EH (cell line): ENCODE measurements around the gene LY86.
A peak's percentile ranks its signal among the peaks of the same experiment; 100 is the strongest.
"Not testable (repeated sequence)": the region's sequence is repeated elsewhere in the genome, so short reads cannot be mapped to it uniquely, and the experiment has no call there.

Experiments used
- DNase-seq: peaks from one replicate; pipeline ENCODE4 v3.0.0-alpha.2; 2015; ENCODE audit warnings: low read depth

LY86 gene

GRCh38 chr6:6654599-6655575, 66.4 kb downstream of the LY86 start:
- peak; percentile 66 for DNase-seq

- DNase-seq = no peak
Measured at GRCh38 chr6:6655805-6656251, 67.3 kb downstream of the LY86 start.

- DNase-seq = no peak
Measured at GRCh38 chr6:6656287-6656686, 67.8 kb downstream of the LY86 start.

- DNase-seq = no peak
Measured at GRCh38 chr6:6657085-6657819, 68.7 kb downstream of the LY86 start.

- DNase-seq = no peak
Measured at GRCh38 chr6:6657820-6658217, 69.3 kb downstream of the LY86 start.

- no peak for DNase-seq
Measured at GRCh38 chr6:6659600-6660327, 71.2 kb downstream of the LY86 start.

- no peak for DNase-seq
Measured at GRCh38 chr6:6660339-6661045, 72.0 kb downstream of the LY86 start.

- DNase-seq = no peak
Measured at GRCh38 chr6:6661191-6661590, 72.7 kb downstream of the LY86 start.

- DNase-seq = peak; percentile 27
Measured at GRCh38 chr6:6661684-6662083, 73.2 kb downstream of the LY86 start.

GRCh38 chr6:6663421-6664135, 75.1 kb downstream of the LY86 start:
- DNase-seq = no peak

GRCh38 chr6:6665555-6666243, 77.2 kb downstream of the LY86 start:
- DNase-seq = no peak

GRCh38 chr6:6670150-6670549, 81.6 kb downstream of the LY86 start:
- not testable (repeated sequence) for DNase-seq

GRCh38 chr6:6674872-6675271, 86.4 kb downstream of the LY86 start:
- DNase-seq = no peak

- DNase-seq = peak; percentile 76
Measured at GRCh38 chr6:6676910-6677441, 88.5 kb downstream of the LY86 start.

GRCh38 chr6:6678185-6678671, 89.7 kb downstream of the LY86 start:
- DNase-seq = no peak

- DNase-seq = no peak
Measured at GRCh38 chr6:6678811-6679210, 90.3 kb downstream of the LY86 start.

- no peak for DNase-seq
Measured at GRCh38 chr6:6679633-6680032, 91.1 kb downstream of the LY86 start.

GRCh38 chr6:6680526-6680925, 92.0 kb downstream of the LY86 start:
- DNase-seq = no peak

GRCh38 chr6:6681075-6681849, 92.7 kb downstream of the LY86 start:
- DNase-seq = no peak
